HG03442 (cell line): Measurements from ENCODE around the gene MLYCD.

Experiments used
- ATAC-seq: cut with Tn5 transposase; IDR thresholded peaks from one replicate; pipeline ENCODE4 v1.9.1; 2021; ENCODE audit warnings: mild to moderate bottlenecking, moderate library complexity; ENCODE audit not compliant: unreplicated experiment

Gene MLYCD

GRCh38 chr16:83967838-83968305 is 69.0 kb downstream of the MLYCD start, which contains the start of gene NECAB2:
TSS of gene NECAB2 (plus strand) at chr16:83968244. CDS start at chr16:83968649, 405 bp downstream.
- ATAC-seq, result no peak

GRCh38 chr16:83968306-83968851 is 69.5 kb downstream of the MLYCD start:
- no peak for ATAC-seq

- ATAC-seq, result no peak
These were observed 70.2 kb downstream of the MLYCD start for GRCh38 chr16:83968891-83969649.

GRCh38 chr16:83969771-83970429 is 71.0 kb downstream of the MLYCD start:
- ATAC-seq, result no peak

- no peak for ATAC-seq
These were observed 71.5 kb downstream of the MLYCD start for GRCh38 chr16:83970430-83970815.

- ATAC-seq, result no peak
These were observed 72.5 kb downstream of the MLYCD start for GRCh38 chr16:83971165-83972130.

GRCh38 chr16:83972256-83973008 is 73.5 kb downstream of the MLYCD start:
- no peak for ATAC-seq

GRCh38 chr16:83973077-83973476 is 74.2 kb downstream of the MLYCD start:
- ATAC-seq, result no peak

- no peak for ATAC-seq
These were observed 74.9 kb downstream of the MLYCD start for GRCh38 chr16:83973581-83974385.

- no peak for ATAC-seq
These were observed 75.6 kb downstream of the MLYCD start for GRCh38 chr16:83974475-83974874.

GRCh38 chr16:83975590-83976260 is 76.8 kb downstream of the MLYCD start:
- no peak for ATAC-seq
